PFSK-1 (cell line): Measurements from ENCODE around the gene SACS.

Experiments
- POLR2AphosphoS5 ChIP-seq: IDR thresholded peaks from 2 replicates; pipeline ENCODE4 v1.6.1; 2012; ENCODE audit warnings: low read depth, mild to moderate bottlenecking, control low read depth, low read length, moderate library complexity
- TAF1 ChIP-seq: IDR thresholded peaks from 2 replicates; pipeline ENCODE4 v1.6.1; 2012; ENCODE audit warnings: low read length, control low read depth, borderline replicate concordance; ENCODE audit not compliant: insufficient read depth
- TF ChIP-seq, protein P1 (sequence below), 2 experiments: IDR thresholded peaks; 2 replicates each; pipeline versions ENCODE4 v1.6.1 to v1.8.0; 2011 to 2012; ENCODE audit warnings: low read depth in 2 of 2, low read length in 2 of 2, control low read depth in 1 of 2, inconsistent platforms in 1 of 2, mild to moderate bottlenecking in 1 of 2, moderate library complexity in 1 of 2; ENCODE audit not compliant: insufficient read depth in 1 of 2

DNA sequence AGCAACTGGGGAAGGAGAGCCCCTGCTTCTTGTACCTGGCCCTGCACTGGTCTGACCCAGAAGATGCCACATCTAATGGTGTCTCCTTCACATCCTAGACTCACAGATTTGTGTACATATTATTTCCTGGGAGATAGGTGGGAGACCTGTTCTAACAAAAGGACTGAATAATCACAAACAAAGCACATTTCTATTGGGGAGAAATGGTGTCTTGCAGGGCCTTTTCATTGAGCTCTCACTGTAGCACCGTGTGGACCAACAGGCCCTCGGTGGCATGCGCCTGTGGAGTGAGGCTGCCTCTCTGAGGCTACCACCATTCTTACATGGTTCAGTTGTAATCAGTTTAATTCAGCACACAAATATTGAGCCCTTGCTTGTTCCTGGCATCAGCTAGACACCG is 989 bp upstream of the SACS start:
- no peak for TF ChIP-seq TAF1
- no peak for TF ChIP-seq POLR2AphosphoS5
- TF ChIP-seq, protein P1, sequence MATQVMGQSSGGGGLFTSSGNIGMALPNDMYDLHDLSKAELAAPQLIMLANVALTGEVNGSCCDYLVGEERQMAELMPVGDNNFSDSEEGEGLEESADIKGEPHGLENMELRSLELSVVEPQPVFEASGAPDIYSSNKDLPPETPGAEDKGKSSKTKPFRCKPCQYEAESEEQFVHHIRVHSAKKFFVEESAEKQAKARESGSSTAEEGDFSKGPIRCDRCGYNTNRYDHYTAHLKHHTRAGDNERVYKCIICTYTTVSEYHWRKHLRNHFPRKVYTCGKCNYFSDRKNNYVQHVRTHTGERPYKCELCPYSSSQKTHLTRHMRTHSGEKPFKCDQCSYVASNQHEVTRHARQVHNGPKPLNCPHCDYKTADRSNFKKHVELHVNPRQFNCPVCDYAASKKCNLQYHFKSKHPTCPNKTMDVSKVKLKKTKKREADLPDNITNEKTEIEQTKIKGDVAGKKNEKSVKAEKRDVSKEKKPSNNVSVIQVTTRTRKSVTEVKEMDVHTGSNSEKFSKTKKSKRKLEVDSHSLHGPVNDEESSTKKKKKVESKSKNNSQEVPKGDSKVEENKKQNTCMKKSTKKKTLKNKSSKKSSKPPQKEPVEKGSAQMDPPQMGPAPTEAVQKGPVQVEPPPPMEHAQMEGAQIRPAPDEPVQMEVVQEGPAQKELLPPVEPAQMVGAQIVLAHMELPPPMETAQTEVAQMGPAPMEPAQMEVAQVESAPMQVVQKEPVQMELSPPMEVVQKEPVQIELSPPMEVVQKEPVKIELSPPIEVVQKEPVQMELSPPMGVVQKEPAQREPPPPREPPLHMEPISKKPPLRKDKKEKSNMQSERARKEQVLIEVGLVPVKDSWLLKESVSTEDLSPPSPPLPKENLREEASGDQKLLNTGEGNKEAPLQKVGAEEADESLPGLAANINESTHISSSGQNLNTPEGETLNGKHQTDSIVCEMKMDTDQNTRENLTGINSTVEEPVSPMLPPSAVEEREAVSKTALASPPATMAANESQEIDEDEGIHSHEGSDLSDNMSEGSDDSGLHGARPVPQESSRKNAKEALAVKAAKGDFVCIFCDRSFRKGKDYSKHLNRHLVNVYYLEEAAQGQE (IDR thresholded peaks at IDR 0.05; ENCODE audit: insufficient read depth in 1 of 2, low read depth in 2 of 2, low read length in 2 of 2) = no peak
